IPS-15b (cell line): ENCODE data around the gene EXOC4.

Experiments used
- H3K27me3 ChIP-seq: one replicate; pipeline ENCODE4 v1.6.1; 2013; ENCODE audit warnings: low read length; ENCODE audit not compliant: control insufficient read depth, insufficient read depth
- H3K36me3 ChIP-seq: one replicate; pipeline ENCODE4 v1.6.1; 2013; ENCODE audit warnings: low read length; ENCODE audit not compliant: control insufficient read depth, insufficient read depth
- H3K4me1 ChIP-seq: one replicate; pipeline ENCODE4 v1.6.1; 2013; ENCODE audit warnings: mild to moderate bottlenecking, low read length; ENCODE audit not compliant: control insufficient read depth, insufficient read depth
- H3K4me3 ChIP-seq: one replicate; pipeline ENCODE4 v1.5.1; 2013; ENCODE audit warnings: low read depth, low read length
- H3K9ac ChIP-seq: one replicate; pipeline ENCODE4 v1.6.1; 2013; ENCODE audit warnings: low read depth, mild to moderate bottlenecking, low read length
- H3K9me3 ChIP-seq: one replicate; pipeline ENCODE4 v1.6.1; 2013; ENCODE audit warnings: mild to moderate bottlenecking, low read length; ENCODE audit not compliant: control insufficient read depth, insufficient read depth

Gene EXOC4

GRCh38 chr7:133354546-133355324, 101.9 kb downstream of the EXOC4 start:
- Histone ChIP-seq H3K27me3 (no peaks in the 10 kb centered on the region), H3K4me1 (peaks cover 20% of the 10 kb centered on the region), H3K36me3 (no peaks in the 10 kb centered on the region), H3K9ac (peak overlapping the region; percentile 32), H3K9me3 (no peaks in the 10 kb centered on the region), H3K4me3 (no peak overlapping the region)

DNA sequence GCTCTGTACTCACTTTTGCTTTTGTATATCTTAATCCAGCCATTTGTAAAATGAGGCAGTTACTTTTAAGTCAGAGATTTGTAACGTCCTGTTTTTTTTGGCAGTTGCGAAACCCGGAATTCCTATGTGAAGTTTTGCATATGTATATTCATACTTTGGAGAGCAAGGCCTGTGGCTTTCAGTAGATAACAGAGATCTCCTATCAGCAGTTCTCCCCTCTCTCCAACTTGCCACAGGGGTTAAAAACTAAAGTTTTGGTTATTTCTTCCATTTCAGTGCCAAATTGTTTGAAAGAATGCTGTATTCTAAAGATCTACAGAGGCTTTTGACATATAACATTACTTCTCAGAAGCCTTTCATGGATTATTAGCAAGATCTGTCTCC, 102.4 kb downstream of the EXOC4 start:
- Histone ChIP-seq H3K36me3 (no peaks in the 10 kb centered on the region), H3K27me3 (no peaks in the 10 kb centered on the region), H3K9me3 (no peaks in the 10 kb centered on the region), H3K9ac (no peak overlapping the region), H3K4me1 (peaks cover 23% of the 10 kb centered on the region), H3K4me3 (no peak overlapping the region)

DNA sequence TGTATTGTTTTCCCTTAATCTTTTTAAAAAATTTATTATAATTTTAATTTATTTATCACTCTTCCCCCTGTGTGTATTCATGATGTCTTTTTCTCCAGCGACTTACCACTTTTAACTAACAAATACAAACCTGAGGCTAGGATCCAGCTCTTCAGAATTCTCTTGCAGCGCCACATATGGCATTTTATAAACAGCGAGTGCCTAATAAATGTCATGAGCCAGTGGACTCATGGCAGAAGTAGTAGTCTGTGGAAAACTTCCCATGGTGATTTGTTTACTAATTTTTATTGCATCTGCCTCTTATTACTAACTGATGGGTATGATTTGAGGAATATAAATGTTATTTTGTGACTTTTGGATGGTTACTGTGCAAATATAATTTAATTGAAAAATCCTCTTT, 102.9 kb downstream of the EXOC4 start:
- Histone ChIP-seq H3K4me3 (no peak overlapping the region), H3K9me3 (no peaks in the 10 kb centered on the region), H3K9ac (no peak overlapping the region), H3K36me3 (no peaks in the 10 kb centered on the region), H3K27me3 (no peaks in the 10 kb centered on the region), H3K4me1 (peaks cover 23% of the 10 kb centered on the region)

DNA sequence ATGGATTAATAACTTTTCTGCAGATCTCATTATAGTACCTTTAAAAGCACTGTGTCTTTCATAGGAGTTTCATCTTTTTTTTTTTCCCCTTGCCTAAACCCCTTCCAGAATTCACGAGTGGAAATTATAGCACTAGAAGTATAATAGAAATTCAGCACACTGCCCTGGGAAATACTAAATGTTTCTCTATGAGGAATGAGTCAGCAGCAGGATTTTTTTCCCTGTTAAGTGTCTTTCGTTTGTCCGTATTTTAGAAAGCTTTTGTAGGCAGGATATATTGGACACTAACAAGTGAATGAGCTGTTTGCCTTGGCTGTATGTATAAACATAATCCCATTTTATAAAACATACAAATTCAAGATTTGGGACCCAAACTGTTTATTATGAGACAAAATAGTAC, 105.8 kb downstream of the EXOC4 start:
- peaks cover 23% of the 10 kb centered on the region for H3K4me1 ChIP-seq
- H3K9ac ChIP-seq, result no peak overlapping the region
- no peaks in the 10 kb centered on the region for H3K27me3 ChIP-seq
- no peak overlapping the region for H3K4me3 ChIP-seq
- no peaks in the 10 kb centered on the region for H3K36me3 ChIP-seq
- H3K9me3 ChIP-seq, result no peaks in the 10 kb centered on the region

GRCh38 chr7:133359449-133359848, 106.6 kb downstream of the EXOC4 start:
- no peak overlapping the region for H3K9ac ChIP-seq
- H3K27me3 ChIP-seq, result no peaks in the 10 kb centered on the region
- peaks cover 22% of the 10 kb centered on the region for H3K4me1 ChIP-seq
- no peaks in the 10 kb centered on the region for H3K9me3 ChIP-seq
- H3K4me3 ChIP-seq, result no peak overlapping the region
- no peaks in the 10 kb centered on the region for H3K36me3 ChIP-seq

GRCh38 chr7:133360201-133360600, 107.3 kb downstream of the EXOC4 start:
- Histone ChIP-seq H3K4me1 (peaks cover 14% of the 10 kb centered on the region), H3K27me3 (no peaks in the 10 kb centered on the region), H3K9me3 (no peaks in the 10 kb centered on the region), H3K4me3 (no peak overlapping the region), H3K9ac (no peak overlapping the region), H3K36me3 (no peaks in the 10 kb centered on the region)

DNA sequence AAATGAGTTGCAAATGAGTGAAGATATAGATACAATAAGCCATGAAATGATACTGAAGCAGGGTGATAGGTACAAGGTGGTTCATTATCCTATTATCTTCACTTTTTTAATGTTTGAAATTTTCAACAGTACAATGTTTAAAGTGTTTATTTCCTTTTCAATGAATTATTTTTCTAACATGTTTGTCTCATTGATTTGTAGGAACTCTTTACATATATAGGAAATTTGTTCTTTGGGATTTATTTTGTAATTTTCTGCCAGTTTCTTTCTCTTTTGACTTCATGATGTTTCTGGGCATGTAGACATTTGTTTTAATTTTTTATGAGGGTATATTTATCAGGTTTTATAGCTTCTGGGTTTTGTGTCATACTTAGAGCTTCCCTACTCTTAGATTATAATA, 108.9 kb downstream of the EXOC4 start:
- Histone ChIP-seq H3K4me3 (no peak overlapping the region), H3K4me1 (peaks cover 10% of the 10 kb centered on the region), H3K9ac (no peak overlapping the region), H3K9me3 (no peaks in the 10 kb centered on the region), H3K36me3 (no peaks in the 10 kb centered on the region), H3K27me3 (no peaks in the 10 kb centered on the region)

- no peak overlapping the region for H3K4me3 ChIP-seq
- no peaks in the 10 kb centered on the region for H3K4me1 ChIP-seq
- H3K9me3 ChIP-seq, result no peaks in the 10 kb centered on the region
- H3K9ac ChIP-seq, result no peak overlapping the region
- no peaks in the 10 kb centered on the region for H3K36me3 ChIP-seq
- H3K27me3 ChIP-seq, result no peaks in the 10 kb centered on the region
Observed at GRCh38 chr7:133364959-133365690, 112.2 kb downstream of the EXOC4 start.

- Histone ChIP-seq H3K4me3 (no peak overlapping the region), H3K36me3 (no peaks in the 10 kb centered on the region), H3K27me3 (no peaks in the 10 kb centered on the region), H3K9ac (no peak overlapping the region), H3K9me3 (no peaks in the 10 kb centered on the region), H3K4me1 (peaks cover 6% of the 10 kb centered on the region)
Observed at GRCh38 chr7:133365917-133366316, 113.0 kb downstream of the EXOC4 start.

- H3K36me3 ChIP-seq, result no peaks in the 10 kb centered on the region
- H3K9me3 ChIP-seq, result no peaks in the 10 kb centered on the region
- H3K9ac ChIP-seq, result no peak overlapping the region
- H3K27me3 ChIP-seq, result no peaks in the 10 kb centered on the region
- no peak overlapping the region for H3K4me3 ChIP-seq
- peaks cover 8% of the 10 kb centered on the region for H3K4me1 ChIP-seq
Observed at GRCh38 chr7:133367561-133367960, 114.7 kb downstream of the EXOC4 start.

GRCh38 chr7:133369130-133369529, 116.3 kb downstream of the EXOC4 start:
- no peaks in the 10 kb centered on the region for H3K27me3 ChIP-seq
- H3K9ac ChIP-seq, result no peak overlapping the region
- H3K4me1 ChIP-seq, result peaks cover 8% of the 10 kb centered on the region

DNA sequence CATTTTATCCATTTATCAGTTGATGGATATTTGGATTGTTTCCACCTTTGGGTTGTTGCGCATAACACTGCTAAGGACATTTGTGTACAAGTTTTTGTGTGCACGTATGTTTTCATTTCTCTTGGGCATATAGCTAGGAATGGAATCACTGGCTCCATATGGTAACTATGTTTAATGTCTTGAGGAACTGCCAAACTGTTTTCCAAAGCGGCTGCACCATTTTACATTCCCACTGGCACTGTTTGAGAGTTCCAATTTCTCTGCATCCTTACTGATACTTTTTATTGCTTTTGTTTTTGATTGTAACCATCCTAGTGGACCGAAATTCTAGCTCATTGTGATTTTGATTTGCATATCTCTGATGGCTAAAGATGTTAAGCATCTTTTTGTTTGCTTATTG, 118.7 kb downstream of the EXOC4 start:
- peaks cover 8% of the 10 kb centered on the region for H3K4me1 ChIP-seq
- no peaks in the 10 kb centered on the region for H3K27me3 ChIP-seq
- H3K36me3 ChIP-seq, result no peaks in the 10 kb centered on the region
- no peak overlapping the region for H3K9ac ChIP-seq
- no peaks in the 10 kb centered on the region for H3K9me3 ChIP-seq
- H3K4me3 ChIP-seq, result no peak overlapping the region

More at GRCh38 chr7:133369130-133369529, 116.3 kb downstream of the EXOC4 start:
- H3K9me3 ChIP-seq, result no peaks in the 10 kb centered on the region
- no peak overlapping the region for H3K4me3 ChIP-seq
- H3K36me3 ChIP-seq, result no peaks in the 10 kb centered on the region
